Smooth muscle cell (in vitro differentiated cells): ENCODE results near the gene MEIS1. TPM values are rescaled to one million over a fixed set of nuclear protein-coding genes. Genes with fewer than 3 reads are reported as not detected.

Experiments used
- DNase-seq: peaks from one replicate; lab custom pipeline; 2025; ENCODE audit not compliant: unreplicated experiment; lab: John Stamatoyannopoulos, UW
- H2AFZ ChIP-seq: fragments of 200-600 bp; sonication (generic); 2 replicates; pipeline ENCODE4 v1.6.0; 2016; ENCODE audit warnings: antibody characterized with exemption, low read depth, mild to moderate bottlenecking
- H3F3A ChIP-seq: fragments of 200-600 bp; sonication (generic); 2 replicates; pipeline ENCODE4 v1.6.0; 2017; ENCODE audit warnings: antibody characterized with exemption, low read depth
- H3K27ac ChIP-seq: fragments of 200-600 bp; sonication (generic); 2 replicates; pipeline ENCODE4 v1.5.1; 2016; ENCODE audit warnings: low read depth, mild to moderate bottlenecking
- H3K27me3 ChIP-seq: fragments of 200-600 bp; sonication (generic); 2 replicates; pipeline ENCODE4 v1.6.1; 2016; ENCODE audit warnings: low read depth, mild to moderate bottlenecking
- H3K36me3 ChIP-seq: fragments of 200-600 bp; sonication (generic); 2 replicates; pipeline ENCODE4 v1.5.1; 2016; ENCODE audit warnings: low read depth
- H3K4me1 ChIP-seq: fragments of 200-600 bp; sonication (generic); 2 replicates; pipeline ENCODE4 v1.5.1; 2016; ENCODE audit warnings: low read depth
- H3K4me2 ChIP-seq: fragments of 200-600 bp; sonication (generic); 2 replicates; pipeline ENCODE4 v1.6.0; 2016; ENCODE audit warnings: mild to moderate bottlenecking
- H3K4me3 ChIP-seq: fragments of 200-600 bp; sonication (generic); 2 replicates; pipeline ENCODE4 v1.5.1; 2016; ENCODE audit warnings: mild to moderate bottlenecking
- H3K79me2 ChIP-seq: fragments of 200-600 bp; sonication (generic); 2 replicates; pipeline ENCODE4 v1.6.0; 2016; ENCODE audit warnings: low read depth, mild to moderate bottlenecking
- H3K9ac ChIP-seq: fragments of 200-600 bp; sonication (generic); 2 replicates; pipeline ENCODE4 v1.6.0; 2016; ENCODE audit warnings: low read depth
- H3K9me3 ChIP-seq: fragments of 200-600 bp; sonication (generic); replicated peaks from 2 replicates; pipeline ENCODE4 v1.5.1; 2016; ENCODE audit warnings: low read depth
- H4K20me1 ChIP-seq: fragments of 200-600 bp; sonication (generic); 2 replicates; pipeline ENCODE4 v1.6.0; 2016; ENCODE audit warnings: low read depth
- WGBS: methylation state at CpG from one replicate; pipeline ENCODE4 v1.1.7; 2016; ENCODE audit warnings: low lambda C conversion rate; 5-methylcytosine and 5-hydroxymethylcytosine counted together
- polyA plus RNA-seq: library from polyadenylated mRNA; unstranded; fragments of >200 nt; fragmentation: Nextera tagmentation; extraction: Ambion mirVana; gene quantifications from 2 replicates; pipeline ENCODE4 v1.2.1, GENCODE V29; 2016
- total RNA-seq: library from RNA; depleted of rRNA; stranded (reverse); fragments of >200 nt; gene quantifications from 2 replicates; pipeline ENCODE4 v1.2.3, GENCODE V29; 2014
- TF ChIP-seq, protein P1 (sequence below): fragments of 200-600 bp; sonication (generic); IDR thresholded peaks from 2 replicates; pipeline ENCODE4 v1.5.1; 2017; ENCODE audit warnings: borderline replicate concordance, mild to moderate bottlenecking, antibody characterized with exemption; ENCODE audit not compliant: insufficient read depth, poor library complexity, severe bottlenecking

Gene MEIS1
- total and polyA plus RNA-seq, 2 experiments from 2014 or later: 15.6 to 15.8 TPM

DNA sequence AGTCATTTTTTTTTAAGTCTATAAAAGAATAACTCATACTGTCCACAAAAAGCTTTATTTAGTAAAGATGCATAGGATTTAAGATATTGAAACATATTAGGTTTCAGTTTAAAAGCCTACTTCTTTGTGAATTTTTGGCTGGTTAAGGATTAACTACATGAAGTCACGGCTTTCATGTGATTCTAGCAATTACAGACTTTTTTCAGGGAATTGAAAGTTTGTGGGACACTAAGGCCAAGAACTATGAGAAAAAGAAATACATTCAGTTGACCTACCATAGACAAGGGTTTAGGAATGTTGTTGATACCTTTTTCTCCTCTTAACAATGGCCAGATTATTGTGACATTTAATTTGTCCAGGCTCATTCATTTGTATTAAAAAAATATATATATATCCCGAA lies 109.3 kb downstream of the MEIS1 start:
- Histone ChIP-seq H3K4me1 (peaks cover 5% of the 10 kb centered on the region), H4K20me1 (peaks cover 15% of the 10 kb centered on the region), H3K36me3 (no peaks in the 10 kb centered on the region), H3K4me3 (no peak overlapping the region), H3F3A (no peaks in the 10 kb centered on the region), H2AFZ (no peak overlapping the region), H3K9ac (no peak overlapping the region), H3K27me3 (no peaks in the 10 kb centered on the region), H3K9me3 (no peaks in the 10 kb centered on the region), H3K4me2 (no peak overlapping the region), H3K79me2 (peaks cover 13% of the 10 kb centered on the region), H3K27ac (no peak overlapping the region)
- WGBS: 96% methylated on average over 2 of the region's 2 CpGs
- TF ChIP-seq, protein P1, sequence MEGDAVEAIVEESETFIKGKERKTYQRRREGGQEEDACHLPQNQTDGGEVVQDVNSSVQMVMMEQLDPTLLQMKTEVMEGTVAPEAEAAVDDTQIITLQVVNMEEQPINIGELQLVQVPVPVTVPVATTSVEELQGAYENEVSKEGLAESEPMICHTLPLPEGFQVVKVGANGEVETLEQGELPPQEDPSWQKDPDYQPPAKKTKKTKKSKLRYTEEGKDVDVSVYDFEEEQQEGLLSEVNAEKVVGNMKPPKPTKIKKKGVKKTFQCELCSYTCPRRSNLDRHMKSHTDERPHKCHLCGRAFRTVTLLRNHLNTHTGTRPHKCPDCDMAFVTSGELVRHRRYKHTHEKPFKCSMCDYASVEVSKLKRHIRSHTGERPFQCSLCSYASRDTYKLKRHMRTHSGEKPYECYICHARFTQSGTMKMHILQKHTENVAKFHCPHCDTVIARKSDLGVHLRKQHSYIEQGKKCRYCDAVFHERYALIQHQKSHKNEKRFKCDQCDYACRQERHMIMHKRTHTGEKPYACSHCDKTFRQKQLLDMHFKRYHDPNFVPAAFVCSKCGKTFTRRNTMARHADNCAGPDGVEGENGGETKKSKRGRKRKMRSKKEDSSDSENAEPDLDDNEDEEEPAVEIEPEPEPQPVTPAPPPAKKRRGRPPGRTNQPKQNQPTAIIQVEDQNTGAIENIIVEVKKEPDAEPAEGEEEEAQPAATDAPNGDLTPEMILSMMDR: no peak
- DNase-seq: no peak

DNA sequence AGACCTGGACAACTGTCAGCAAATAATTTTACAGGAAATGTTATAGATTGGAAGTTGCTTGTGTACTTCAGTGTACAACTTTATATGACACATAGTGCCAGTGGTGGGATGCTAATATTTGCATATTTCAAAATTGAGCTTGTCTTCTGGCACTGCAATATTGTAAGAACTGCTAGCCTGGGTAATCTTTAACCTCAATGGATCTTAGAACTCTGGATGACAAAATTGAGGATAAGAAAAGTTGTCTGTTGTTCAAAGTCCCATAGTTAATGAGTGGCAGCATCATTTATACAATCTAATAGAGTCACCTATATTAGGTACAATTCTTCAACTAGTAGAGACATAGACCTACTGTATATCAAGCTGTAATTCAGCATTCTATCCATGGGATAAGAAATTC lies 110.3 kb downstream of the MEIS1 start:
- Histone ChIP-seq H3K27ac (no peak overlapping the region), H2AFZ (no peak overlapping the region), H3K4me2 (no peak overlapping the region), H3K79me2 (peaks cover 13% of the 10 kb centered on the region), H3K9me3 (no peaks in the 10 kb centered on the region), H3F3A (no peaks in the 10 kb centered on the region), H3K4me1 (peaks cover 5% of the 10 kb centered on the region), H4K20me1 (peaks cover 15% of the 10 kb centered on the region), H3K27me3 (no peaks in the 10 kb centered on the region), H3K4me3 (no peak overlapping the region), H3K36me3 (no peaks in the 10 kb centered on the region), H3K9ac (no peak overlapping the region)
- TF ChIP-seq, protein P1: no peak
- no peak for DNase-seq

DNA sequence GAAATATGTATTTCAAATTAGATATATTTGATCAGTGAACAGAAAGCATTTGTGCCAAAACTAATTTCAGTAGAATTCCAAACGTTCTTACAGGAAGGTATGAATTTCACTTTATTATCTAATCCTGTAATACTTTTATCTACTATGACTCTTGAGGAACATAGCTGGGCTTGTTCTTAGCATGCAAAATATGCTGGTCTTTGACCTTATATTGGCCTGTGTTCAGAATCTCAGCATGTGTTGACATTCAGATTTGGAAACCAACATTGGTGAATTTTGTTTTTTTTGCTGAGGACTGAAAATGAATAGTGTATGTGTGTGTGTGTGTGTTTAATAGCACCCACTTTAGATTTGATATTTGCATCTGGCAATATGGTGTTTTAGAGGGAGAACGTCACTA lies 112.2 kb downstream of the MEIS1 start:
- Histone ChIP-seq H3K9ac (no peak overlapping the region), H3K4me2 (no peak overlapping the region), H2AFZ (no peak overlapping the region), H3K4me3 (no peak overlapping the region), H3K27ac (no peak overlapping the region), H3K9me3 (no peaks in the 10 kb centered on the region), H3K79me2 (peaks cover 13% of the 10 kb centered on the region), H3K36me3 (no peaks in the 10 kb centered on the region), H3K4me1 (peaks cover 5% of the 10 kb centered on the region), H4K20me1 (peaks cover 15% of the 10 kb centered on the region), H3F3A (no peaks in the 10 kb centered on the region), H3K27me3 (no peaks in the 10 kb centered on the region)
- WGBS: 81% methylated on average over 2 of the region's 2 CpGs
- DNase-seq: no peak
- TF ChIP-seq, protein P1: no peak

DNA sequence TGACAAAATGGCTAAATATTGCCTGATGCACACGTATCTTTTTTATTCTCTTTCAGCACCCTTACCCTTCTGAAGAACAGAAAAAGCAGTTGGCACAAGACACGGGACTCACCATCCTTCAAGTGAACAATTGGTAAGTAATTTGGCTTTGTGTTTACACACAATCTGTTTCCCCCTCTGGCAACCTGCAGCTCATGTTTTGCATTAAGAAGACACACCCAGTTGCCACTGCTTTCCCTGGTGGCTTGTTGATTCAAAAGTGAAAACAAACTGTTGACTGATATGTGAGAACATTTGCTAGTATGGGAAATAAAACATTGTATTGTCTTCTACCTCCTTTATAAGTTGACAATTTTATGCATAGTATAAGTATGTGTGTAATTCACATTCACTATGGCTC lies 113.0 kb downstream of the MEIS1 start:
- H3K27ac ChIP-seq: no peak overlapping the region
- no peaks in the 10 kb centered on the region for H3K9me3 ChIP-seq

More for the DNA sequence above, 113.0 kb downstream of the MEIS1 start:
- no peak overlapping the region for H2AFZ ChIP-seq
- WGBS: 85% methylated on average over 2 of the region's 2 CpGs
- H3F3A ChIP-seq: no peaks in the 10 kb centered on the region
- no peak for DNase-seq
- H3K9ac ChIP-seq: no peak overlapping the region
- H3K4me1 ChIP-seq: peaks cover 5% of the 10 kb centered on the region
- H3K4me2 ChIP-seq: no peak overlapping the region
- H3K79me2 ChIP-seq: peaks cover 13% of the 10 kb centered on the region
- peaks cover 15% of the 10 kb centered on the region for H4K20me1 ChIP-seq
- H3K4me3 ChIP-seq: no peak overlapping the region
- no peaks in the 10 kb centered on the region for H3K27me3 ChIP-seq
- no peaks in the 10 kb centered on the region for H3K36me3 ChIP-seq
- TF ChIP-seq, protein P1: no peak
